ENCODE data around the gene SAMD1. TPM values are rescaled to one million over a fixed set of nuclear protein-coding genes. Genes with fewer than 3 reads are reported as not detected.

The SAMD1 gene
- total and polyA plus RNA-seq, 9 of the 15 experiments (the other 6 are each of a cell fraction or from before 2014, with no cell fraction given) = 2.9 to 96.0 (median 43.5) TPM

GRCh38 chr19:14091081-14091812 lies 696 bp upstream of the SAMD1 start (continued):
- TF ChIP-seq AFF4 (CRISPR knock-in tag; IDR thresholded peaks at IDR 0.05) (no peak), TFE3 (CRISPR knock-in tag; IDR thresholded peaks at IDR 0.05) (no peak), ZSCAN32 (CRISPR knock-in tag; IDR thresholded peaks at IDR 0.05) (peak; percentile 32; the same call in 1 of the 2 replicates), KDM2B (CRISPR knock-in tag; IDR thresholded peaks at IDR 0.05) (no peak; the same call in none of the 2 replicates), TAF15 (IDR thresholded peaks at IDR 0.05; ENCODE audit: low read depth, low read length) (no peak), ZNF431 (CRISPR knock-in tag; IDR thresholded peaks at IDR 0.05) (no peak), ZNF583 (CRISPR knock-in tag; IDR thresholded peaks at IDR 0.05) (no peak), CAMTA2 (CRISPR knock-in tag; conservative IDR thresholded peaks at IDR 0.05) (no peak), ZNF766 (CRISPR knock-in tag; conservative IDR thresholded peaks at IDR 0.05) (no peak; the same call in 1 of the 2 replicates), CCNT2 (IDR thresholded peaks at IDR 0.05; ENCODE audit: borderline replicate concordance, extremely low read depth, insufficient read length, low read depth, low read length) (peak; percentile 65), ZNF384 (IDR thresholded peaks at IDR 0.05; ENCODE audit: low read depth, low read length) (peak; percentile 100), JUND (IDR thresholded peaks at IDR 0.05; ENCODE audit: borderline replicate concordance, low read depth, low read length) (0 out of 2 replicates have a peak, but pooled peaks have one; percentile 6), JUND (tag; IDR thresholded peaks at IDR 0.05; ENCODE audit: borderline replicate concordance, low read depth, low read length) (no peak)
- TF ChIP-seq, protein P1, sequence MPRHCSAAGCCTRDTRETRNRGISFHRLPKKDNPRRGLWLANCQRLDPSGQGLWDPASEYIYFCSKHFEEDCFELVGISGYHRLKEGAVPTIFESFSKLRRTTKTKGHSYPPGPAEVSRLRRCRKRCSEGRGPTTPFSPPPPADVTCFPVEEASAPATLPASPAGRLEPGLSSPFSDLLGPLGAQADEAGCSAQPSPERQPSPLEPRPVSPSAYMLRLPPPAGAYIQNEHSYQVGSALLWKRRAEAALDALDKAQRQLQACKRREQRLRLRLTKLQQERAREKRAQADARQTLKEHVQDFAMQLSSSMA (CRISPR knock-in tag; IDR thresholded peaks at IDR 0.05) = no peak
- TF ChIP-seq, protein P2, sequence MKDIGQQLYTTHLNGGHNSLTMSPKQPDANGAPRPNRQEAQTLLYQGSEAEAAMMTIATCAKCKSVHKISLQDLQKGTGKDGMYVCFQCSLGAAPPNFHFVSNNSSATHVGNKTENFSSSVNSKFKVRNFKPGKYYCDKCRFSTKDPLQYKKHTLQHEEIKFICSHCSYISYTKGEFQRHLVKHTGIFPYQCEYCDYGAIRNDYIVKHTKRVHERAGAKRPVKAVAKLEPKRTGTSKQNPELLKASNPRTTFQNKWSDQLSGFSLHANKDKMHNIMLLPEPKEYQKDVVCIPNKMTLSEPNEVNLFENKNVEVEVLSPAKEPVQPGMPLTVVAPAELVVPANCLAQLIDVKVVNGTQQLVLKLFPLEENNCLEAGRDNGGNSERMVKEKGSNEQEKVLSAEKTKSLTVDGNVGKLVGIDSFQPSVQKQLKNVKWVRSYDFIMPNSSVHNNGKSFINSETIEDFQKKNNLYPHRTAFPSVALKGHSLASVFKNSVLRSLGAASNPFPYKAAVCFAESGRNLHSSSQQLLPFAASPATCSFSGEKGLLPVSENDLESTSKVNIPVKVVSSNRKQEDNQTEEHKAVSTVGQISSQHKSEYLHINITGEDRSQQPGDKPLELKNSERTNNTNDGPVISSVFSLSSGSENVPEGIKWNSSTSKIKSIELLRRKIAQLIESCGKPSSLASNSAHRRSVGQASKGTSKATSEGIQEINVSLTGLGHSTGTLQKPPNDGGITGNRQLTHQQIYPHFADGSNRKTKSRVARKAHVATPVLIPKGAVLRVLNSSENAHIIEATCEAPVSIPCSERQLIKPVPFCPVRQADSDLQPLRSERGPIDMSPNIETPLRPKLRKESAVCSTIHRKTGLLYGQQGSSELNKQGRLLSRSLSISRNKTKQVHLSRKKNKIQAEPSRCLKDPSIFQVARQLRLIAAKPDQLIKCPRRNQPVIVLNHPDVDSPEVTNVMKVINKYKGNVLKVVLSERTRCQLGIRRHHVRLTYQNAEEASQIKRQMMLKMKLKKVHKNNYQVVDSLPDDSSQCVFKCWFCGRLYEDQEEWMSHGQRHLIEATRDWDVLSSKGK (CRISPR knock-in tag; IDR thresholded peaks at IDR 0.05) = no peak
